SK-N-SH (cell line): ENCODE results near the gene ABCA4. TPM values are rescaled to one million over a fixed set of nuclear protein-coding genes. Genes with fewer than 3 reads are reported as not detected.

Experiments used
- CTCF ChIA-PET: fragments of 300-600, 350-600 bp; formaldehyde crosslinking; extraction: SDS; loops from one replicate; lab custom pipeline; 2021; lab: Yijun Ruan, JAX
- POLR2A ChIA-PET: fragments of 350-600 bp; sonication (Branson Sonifier 250); formaldehyde crosslinking; extraction: SDS; loops from one replicate; lab custom pipeline; 2020; ENCODE audit warnings: antibody characterized with exemption, inconsistent platforms; lab: Yijun Ruan, JAX
- DNase-seq: peaks from one replicate; pipeline ENCODE4 v3.0.0; 2012
- H2AFZ ChIP-seq: fragments of 200-600 bp; sonication (generic); 2 replicates; pipeline ENCODE4 v1.8.1; 2016; ENCODE audit warnings: antibody characterized with exemption, mild to moderate bottlenecking, low read depth
- H3F3A ChIP-seq: fragments of 200-600 bp; sonication (generic); replicated peaks from 2 replicates; pipeline ENCODE3; 2016; ENCODE audit warnings: antibody characterized with exemption, mild to moderate bottlenecking; ENCODE audit not compliant: insufficient read depth
- H3K27ac ChIP-seq, 2 experiments: fragments of 200-500 bp in 1 of 2; fragments of 200-600 bp in 1 of 2; sonication (Bioruptor generic) in 1 of 2; sonication (generic), shearing (Covaris generic) in 1 of 2; 2 replicates each; pipeline versions ENCODE4 v1.5.1 to v1.6.1; 2014 to 2016; ENCODE audit warnings: low read depth in 2 of 2, inconsistent platforms in 1 of 2, low read length in 1 of 2, mild to moderate bottlenecking in 1 of 2, mixed read lengths in 1 of 2
- H3K27me3 ChIP-seq: fragments of 200-600 bp; sonication (generic), shearing (Covaris generic); 2 replicates; pipeline ENCODE4 v1.6.1; 2016; ENCODE audit warnings: mixed run types; ENCODE audit not compliant: insufficient read depth
- H3K36me3 ChIP-seq, 2 experiments: fragments of 200-500 bp in 1 of 2; fragments of 200-600 bp in 1 of 2; sonication (Bioruptor generic) in 1 of 2; sonication (generic) in 1 of 2; replicated peaks in 1 of 2; 2 replicates each; pipeline versions ENCODE3 to v1.5.1; 2014 to 2016; ENCODE audit warnings: low read length in 1 of 2, mild to moderate bottlenecking in 1 of 2; ENCODE audit not compliant: insufficient read depth in 2 of 2, control insufficient read depth in 1 of 2
- H3K4me1 ChIP-seq, 2 experiments: fragments of 200-500 bp in 1 of 2; fragments of 200-600 bp in 1 of 2; sonication (Bioruptor generic) in 1 of 2; sonication (generic), shearing (Covaris generic) in 1 of 2; 2 replicates each; pipeline versions ENCODE4 v1.5.1 to v1.6.1; 2014 to 2016; ENCODE audit warnings: low read depth in 1 of 2, low read length in 1 of 2, mixed run types in 1 of 2; ENCODE audit not compliant: insufficient read depth in 2 of 2, control insufficient read depth in 1 of 2
- H3K4me2 ChIP-seq: fragments of 200-600 bp; sonication (generic), shearing (Covaris generic); 2 replicates; pipeline ENCODE4 v1.6.1; 2017; ENCODE audit warnings: mixed run types
- H3K4me3 ChIP-seq, 2 experiments: fragments of 200-500 bp in 1 of 2; fragments of 200-600 bp in 1 of 2; sonication (Bioruptor generic) in 1 of 2; sonication (generic), shearing (Covaris generic) in 1 of 2; 2 replicates each; pipeline versions ENCODE4 v1.5.1 to v1.8.1; 2014 to 2016; ENCODE audit warnings: low read depth in 2 of 2, inconsistent platforms in 1 of 2, low read length in 1 of 2, mild to moderate bottlenecking in 1 of 2, mixed read lengths in 1 of 2, moderate library complexity in 1 of 2
- H3K79me2 ChIP-seq: fragments of 200-600 bp; sonication (generic); 2 replicates; pipeline ENCODE4 v1.8.1; 2017; ENCODE audit warnings: mild to moderate bottlenecking; ENCODE audit not compliant: insufficient read depth
- H3K9ac ChIP-seq: fragments of 200-600 bp; sonication (generic); 2 replicates; pipeline ENCODE4 v1.6.1; 2017; ENCODE audit warnings: mixed run types
- H3K9me2 ChIP-seq: fragments of 200-600 bp; sonication (generic); 2 replicates; pipeline ENCODE4 v1.6.1; 2017; ENCODE audit warnings: mixed run types
- H3K9me3 ChIP-seq: fragments of 200-600 bp; sonication (generic); 2 replicates; pipeline ENCODE4 v1.6.1; 2017; ENCODE audit warnings: mixed run types, mild to moderate bottlenecking, moderate library complexity
- H4K20me1 ChIP-seq: fragments of 200-600 bp; sonication (generic); 2 replicates; pipeline ENCODE4 v1.6.1; 2017; ENCODE audit warnings: mild to moderate bottlenecking, mixed run types; ENCODE audit not compliant: insufficient read depth
- ELF1 ChIP-seq: IDR thresholded peaks from 2 replicates; pipeline ENCODE4 v1.4.0; 2012
- EP300 ChIP-seq, 2 experiments: IDR thresholded peaks; 2 replicates each; pipeline versions ENCODE4 v1.4.0 to v1.6.1; 2012; ENCODE audit warnings: borderline replicate concordance in 1 of 2, low read depth in 1 of 2, low read length in 1 of 2
- EZH2phosphoT487 ChIP-seq: fragments of 200-600 bp; sonication (generic); IDR thresholded peaks from 2 replicates; pipeline ENCODE4 v1.6.1; 2017; ENCODE audit warnings: low read depth, mixed run types, mild to moderate bottlenecking, antibody characterized with exemption, moderate library complexity, borderline replicate concordance
- FOXJ3 ChIP-seq: sonication (generic); formaldehyde crosslinking; IDR thresholded peaks from 2 replicates; pipeline ENCODE4 v1.5.1; 2020; ENCODE audit warnings: mild to moderate bottlenecking, missing genetic modification reagents
- FOXM1 ChIP-seq: IDR thresholded peaks from 2 replicates; pipeline ENCODE4 v1.4.0; 2012; ENCODE audit warnings: low read depth, mild to moderate bottlenecking
- JUND ChIP-seq: IDR thresholded peaks from 2 replicates; pipeline ENCODE4 v1.4.0; 2012
- MXI1 ChIP-seq: IDR thresholded peaks from 2 replicates; pipeline ENCODE4 v1.6.1; 2012; ENCODE audit warnings: mild to moderate bottlenecking, low read depth, low read length, improper control_type of control experiment
- NFIC ChIP-seq: IDR thresholded peaks from 2 replicates; pipeline ENCODE4 v1.4.0; 2012; ENCODE audit warnings: borderline replicate concordance
- RAD21 ChIP-seq: IDR thresholded peaks from 2 replicates; pipeline ENCODE4 v1.6.1; 2012; ENCODE audit warnings: mild to moderate bottlenecking, low read length
- RCOR1 ChIP-seq: fragments of 150-350 bp; IDR thresholded peaks from 2 replicates; pipeline ENCODE4 v1.6.1; 2017; ENCODE audit warnings: antibody characterized with exemption, low read length
- RXRA ChIP-seq: IDR thresholded peaks from 2 replicates; pipeline ENCODE4 v1.4.0; 2012; ENCODE audit warnings: low read depth, mild to moderate bottlenecking, borderline replicate concordance
- SIN3A ChIP-seq: IDR thresholded peaks from 2 replicates; pipeline ENCODE4 v1.6.1; 2012; ENCODE audit warnings: low read depth, mild to moderate bottlenecking, low read length, moderate library complexity, borderline replicate concordance
- TCF12 ChIP-seq: IDR thresholded peaks from 2 replicates; pipeline ENCODE4 v1.4.0; 2012
- TEAD4 ChIP-seq: IDR thresholded peaks from 2 replicates; pipeline ENCODE4 v1.4.0; 2012; ENCODE audit warnings: mild to moderate bottlenecking, borderline replicate concordance; ENCODE audit not compliant: insufficient read depth
- YY1 ChIP-seq: IDR thresholded peaks from 2 replicates; pipeline ENCODE4 v1.4.0; 2012; ENCODE audit warnings: low read depth, mild to moderate bottlenecking
- WGBS: methylation state at CpG from one replicate; pipeline ENCODE4 v1.1.6; 2017; ENCODE audit warnings: low lambda C conversion rate; 5-methylcytosine and 5-hydroxymethylcytosine counted together
- polyA plus RNA-seq, 3 experiments: library from polyadenylated mRNA; depleted of rRNA; stranded (reverse); fragments of >200 nt; gene quantifications; 2 replicates each; pipeline ENCODE4 v1.2.3, GENCODE V29; 2012
- TF ChIP-seq, protein P1 (sequence below): fragments of 200-600 bp; sonication (generic); IDR thresholded peaks from 2 replicates; pipeline ENCODE4 v1.6.1; 2017; ENCODE audit warnings: antibody characterized with exemption, mild to moderate bottlenecking, moderate library complexity
- TF ChIP-seq, protein P2 (sequence below): IDR thresholded peaks from 2 replicates; pipeline ENCODE4; 2012
- TF ChIP-seq, protein P3 (sequence below): IDR thresholded peaks from 2 replicates; pipeline ENCODE4 v1.4.0; 2012; ENCODE audit warnings: low read depth, borderline replicate concordance
- TF ChIP-seq, protein P4 (sequence below): IDR thresholded peaks from 2 replicates; pipeline ENCODE4 v1.4.0; 2012; ENCODE audit warnings: low read depth, borderline replicate concordance
- TF ChIP-seq, protein P5 (sequence below): IDR thresholded peaks from 2 replicates; pipeline ENCODE4 v1.6.1; 2012; ENCODE audit warnings: mild to moderate bottlenecking, low read depth, low read length, moderate library complexity

ABCA4 gene
- polyA plus RNA-seq, 1 of the 3 experiments (the other 2 are of a cell fraction), result 0.03 TPM

DNA sequence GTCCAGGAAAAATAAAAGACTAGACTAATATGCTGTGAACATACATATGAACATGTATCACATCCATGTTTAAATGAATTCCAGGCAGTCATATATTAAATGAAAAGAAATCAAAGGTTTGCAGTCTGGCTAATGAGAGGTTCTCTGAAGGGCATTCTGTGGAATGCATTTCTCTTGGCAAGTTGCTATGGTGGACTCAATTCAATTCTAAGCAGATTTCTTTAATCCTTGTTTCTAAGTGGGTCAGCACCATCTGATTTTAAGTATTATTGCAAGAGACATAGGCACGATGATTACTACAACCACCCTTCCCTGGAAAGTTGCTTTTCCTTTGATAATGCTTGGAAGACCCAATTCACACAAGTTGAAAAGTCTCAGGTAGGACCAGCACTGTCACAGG is 23.9 kb upstream of the ABCA4 start:
- H3K9me2 ChIP-seq, result no peaks in the 10 kb centered on the region
- no peak overlapping the region for H3K9ac ChIP-seq
- H4K20me1 ChIP-seq, result no peaks in the 10 kb centered on the region
- H3K79me2 ChIP-seq, result no peaks in the 10 kb centered on the region
- CTCF ChIA-PET, result no interaction called here
- no peak for DNase-seq
- 100% methylated on average over 1 of the region's 1 CpG for WGBS
- peaks cover 0 to 5% of the 10 kb centered on the region in 2 experiments; a peak in 1 of 4 replicates for H3K4me1 ChIP-seq
- no peak overlapping the region for H3K4me3 ChIP-seq
- POLR2A ChIA-PET, result no interaction called here
- H3K4me2 ChIP-seq, result no peak overlapping the region
- H3K27ac ChIP-seq, result no peak overlapping the region
- H3K9me3 ChIP-seq, result no peaks in the 10 kb centered on the region
- no peak overlapping the region for H2AFZ ChIP-seq
- no peaks in the 10 kb centered on the region for H3K36me3 ChIP-seq
- TF ChIP-seq JUND, result no peak
- no peak for TF ChIP-seq MXI1
- no peak for TF ChIP-seq ELF1
- no peak for TF ChIP-seq RAD21
- no peak for TF ChIP-seq RCOR1
- no peaks in the 10 kb centered on the region for H3K27me3 ChIP-seq
- H3F3A ChIP-seq, result no peaks in the 10 kb centered on the region

DNA sequence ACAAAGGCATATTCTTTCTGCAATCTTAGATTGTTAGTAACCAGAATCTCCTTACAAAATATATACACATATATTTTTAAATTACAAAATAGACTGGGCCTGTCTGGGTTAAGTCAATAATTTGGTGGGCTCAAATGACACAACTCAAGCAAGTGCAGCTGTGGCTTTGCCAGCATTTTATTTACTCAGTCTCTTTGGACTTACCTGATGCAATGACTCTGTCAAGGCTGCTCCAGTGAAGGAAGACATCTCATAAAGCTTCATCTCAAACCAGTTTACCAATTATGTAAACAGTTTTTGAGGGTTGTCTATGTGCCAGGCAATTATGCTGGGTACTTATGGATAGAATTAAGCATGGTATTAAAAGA is 22.8 kb upstream of the ABCA4 start:
- Histone ChIP-seq H3K9me2 (no peaks in the 10 kb centered on the region), H3K27ac (no peak overlapping the region), H3K27me3 (no peaks in the 10 kb centered on the region), H2AFZ (no peak overlapping the region), H3K4me2 (no peak overlapping the region), H3K9me3 (no peaks in the 10 kb centered on the region), H3K4me1 (peaks cover 0 to 5% of the 10 kb centered on the region in 2 experiments; a peak in 1 of 4 replicates), H3K9ac (no peak overlapping the region), H3K4me3 (no peak overlapping the region), H4K20me1 (no peaks in the 10 kb centered on the region), H3K36me3 (no peaks in the 10 kb centered on the region), H3F3A (no peaks in the 10 kb centered on the region), H3K79me2 (no peaks in the 10 kb centered on the region)
- no peak for DNase-seq
- ChIA-PET POLR2A (no interaction called here), CTCF (interaction anchor here (1.2 kb wide), 1 partner anchor 192 kb away, joined by 5 read pairs; no protein-coding TSS in a partner anchor)
- TF ChIP-seq NFIC (no peak), RXRA (no peak), TEAD4 (no peak), EZH2phosphoT487 (no peak), RCOR1 (no peak), MXI1 (no peak), EP300 (IDR thresholded peaks at IDR 0.05; ENCODE audit: borderline replicate concordance in 1 of 2, low read depth in 1 of 2, low read length in 1 of 2) (no peak), SIN3A (no peak), TCF12 (no peak), ELF1 (no peak), FOXJ3 (CRISPR knock-in tag) (no peak), FOXM1 (no peak), YY1 (no peak)
- TF ChIP-seq, protein P1, sequence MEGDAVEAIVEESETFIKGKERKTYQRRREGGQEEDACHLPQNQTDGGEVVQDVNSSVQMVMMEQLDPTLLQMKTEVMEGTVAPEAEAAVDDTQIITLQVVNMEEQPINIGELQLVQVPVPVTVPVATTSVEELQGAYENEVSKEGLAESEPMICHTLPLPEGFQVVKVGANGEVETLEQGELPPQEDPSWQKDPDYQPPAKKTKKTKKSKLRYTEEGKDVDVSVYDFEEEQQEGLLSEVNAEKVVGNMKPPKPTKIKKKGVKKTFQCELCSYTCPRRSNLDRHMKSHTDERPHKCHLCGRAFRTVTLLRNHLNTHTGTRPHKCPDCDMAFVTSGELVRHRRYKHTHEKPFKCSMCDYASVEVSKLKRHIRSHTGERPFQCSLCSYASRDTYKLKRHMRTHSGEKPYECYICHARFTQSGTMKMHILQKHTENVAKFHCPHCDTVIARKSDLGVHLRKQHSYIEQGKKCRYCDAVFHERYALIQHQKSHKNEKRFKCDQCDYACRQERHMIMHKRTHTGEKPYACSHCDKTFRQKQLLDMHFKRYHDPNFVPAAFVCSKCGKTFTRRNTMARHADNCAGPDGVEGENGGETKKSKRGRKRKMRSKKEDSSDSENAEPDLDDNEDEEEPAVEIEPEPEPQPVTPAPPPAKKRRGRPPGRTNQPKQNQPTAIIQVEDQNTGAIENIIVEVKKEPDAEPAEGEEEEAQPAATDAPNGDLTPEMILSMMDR, result no peak
- TF ChIP-seq, protein P2, sequence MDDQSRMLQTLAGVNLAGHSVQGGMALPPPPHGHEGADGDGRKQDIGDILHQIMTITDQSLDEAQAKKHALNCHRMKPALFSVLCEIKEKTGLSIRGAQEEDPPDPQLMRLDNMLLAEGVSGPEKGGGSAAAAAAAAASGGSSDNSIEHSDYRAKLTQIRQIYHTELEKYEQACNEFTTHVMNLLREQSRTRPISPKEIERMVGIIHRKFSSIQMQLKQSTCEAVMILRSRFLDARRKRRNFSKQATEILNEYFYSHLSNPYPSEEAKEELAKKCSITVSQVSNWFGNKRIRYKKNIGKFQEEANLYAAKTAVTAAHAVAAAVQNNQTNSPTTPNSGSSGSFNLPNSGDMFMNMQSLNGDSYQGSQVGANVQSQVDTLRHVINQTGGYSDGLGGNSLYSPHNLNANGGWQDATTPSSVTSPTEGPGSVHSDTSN, result no peak
- TF ChIP-seq, protein P3, sequence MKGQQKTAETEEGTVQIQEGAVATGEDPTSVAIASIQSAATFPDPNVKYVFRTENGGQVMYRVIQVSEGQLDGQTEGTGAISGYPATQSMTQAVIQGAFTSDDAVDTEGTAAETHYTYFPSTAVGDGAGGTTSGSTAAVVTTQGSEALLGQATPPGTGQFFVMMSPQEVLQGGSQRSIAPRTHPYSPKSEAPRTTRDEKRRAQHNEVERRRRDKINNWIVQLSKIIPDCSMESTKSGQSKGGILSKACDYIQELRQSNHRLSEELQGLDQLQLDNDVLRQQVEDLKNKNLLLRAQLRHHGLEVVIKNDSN, result no peak
- TF ChIP-seq, protein P4, sequence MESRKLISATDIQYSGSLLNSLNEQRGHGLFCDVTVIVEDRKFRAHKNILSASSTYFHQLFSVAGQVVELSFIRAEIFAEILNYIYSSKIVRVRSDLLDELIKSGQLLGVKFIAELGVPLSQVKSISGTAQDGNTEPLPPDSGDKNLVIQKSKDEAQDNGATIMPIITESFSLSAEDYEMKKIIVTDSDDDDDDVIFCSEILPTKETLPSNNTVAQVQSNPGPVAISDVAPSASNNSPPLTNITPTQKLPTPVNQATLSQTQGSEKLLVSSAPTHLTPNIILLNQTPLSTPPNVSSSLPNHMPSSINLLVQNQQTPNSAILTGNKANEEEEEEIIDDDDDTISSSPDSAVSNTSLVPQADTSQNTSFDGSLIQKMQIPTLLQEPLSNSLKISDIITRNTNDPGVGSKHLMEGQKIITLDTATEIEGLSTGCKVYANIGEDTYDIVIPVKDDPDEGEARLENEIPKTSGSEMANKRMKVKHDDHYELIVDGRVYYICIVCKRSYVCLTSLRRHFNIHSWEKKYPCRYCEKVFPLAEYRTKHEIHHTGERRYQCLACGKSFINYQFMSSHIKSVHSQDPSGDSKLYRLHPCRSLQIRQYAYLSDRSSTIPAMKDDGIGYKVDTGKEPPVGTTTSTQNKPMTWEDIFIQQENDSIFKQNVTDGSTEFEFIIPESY, result no peak
- TF ChIP-seq, protein P5, sequence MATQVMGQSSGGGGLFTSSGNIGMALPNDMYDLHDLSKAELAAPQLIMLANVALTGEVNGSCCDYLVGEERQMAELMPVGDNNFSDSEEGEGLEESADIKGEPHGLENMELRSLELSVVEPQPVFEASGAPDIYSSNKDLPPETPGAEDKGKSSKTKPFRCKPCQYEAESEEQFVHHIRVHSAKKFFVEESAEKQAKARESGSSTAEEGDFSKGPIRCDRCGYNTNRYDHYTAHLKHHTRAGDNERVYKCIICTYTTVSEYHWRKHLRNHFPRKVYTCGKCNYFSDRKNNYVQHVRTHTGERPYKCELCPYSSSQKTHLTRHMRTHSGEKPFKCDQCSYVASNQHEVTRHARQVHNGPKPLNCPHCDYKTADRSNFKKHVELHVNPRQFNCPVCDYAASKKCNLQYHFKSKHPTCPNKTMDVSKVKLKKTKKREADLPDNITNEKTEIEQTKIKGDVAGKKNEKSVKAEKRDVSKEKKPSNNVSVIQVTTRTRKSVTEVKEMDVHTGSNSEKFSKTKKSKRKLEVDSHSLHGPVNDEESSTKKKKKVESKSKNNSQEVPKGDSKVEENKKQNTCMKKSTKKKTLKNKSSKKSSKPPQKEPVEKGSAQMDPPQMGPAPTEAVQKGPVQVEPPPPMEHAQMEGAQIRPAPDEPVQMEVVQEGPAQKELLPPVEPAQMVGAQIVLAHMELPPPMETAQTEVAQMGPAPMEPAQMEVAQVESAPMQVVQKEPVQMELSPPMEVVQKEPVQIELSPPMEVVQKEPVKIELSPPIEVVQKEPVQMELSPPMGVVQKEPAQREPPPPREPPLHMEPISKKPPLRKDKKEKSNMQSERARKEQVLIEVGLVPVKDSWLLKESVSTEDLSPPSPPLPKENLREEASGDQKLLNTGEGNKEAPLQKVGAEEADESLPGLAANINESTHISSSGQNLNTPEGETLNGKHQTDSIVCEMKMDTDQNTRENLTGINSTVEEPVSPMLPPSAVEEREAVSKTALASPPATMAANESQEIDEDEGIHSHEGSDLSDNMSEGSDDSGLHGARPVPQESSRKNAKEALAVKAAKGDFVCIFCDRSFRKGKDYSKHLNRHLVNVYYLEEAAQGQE, result no peak
